Immature natural killer cell (primary cell): ENCODE measurements around the gene SLC31A2. TPM values are rescaled to one million over a fixed set of nuclear protein-coding genes. Genes with fewer than 3 reads are reported as not detected.

Experiments used
- DNase-seq, 3 donors: peaks; one replicate each; pipeline ENCODE4 v3.0.0; 2022; ENCODE audit warnings: mixed read lengths in 1 of 3
- H3K27ac Mint-ChIP-seq, 6 donors: one replicate each; pipeline ENCODE4 v1.8.0; 2020; ENCODE audit warnings: mixed read lengths in 6 of 6, mild to moderate bottlenecking in 5 of 6, inconsistent platforms in 4 of 6, moderate library complexity in 3 of 6
- H3K27me3 Mint-ChIP-seq, 3 donors: one replicate each; pipeline ENCODE4 v1.8.0; 2020 to 2021; ENCODE audit warnings: low read depth in 3 of 3, mild to moderate bottlenecking in 3 of 3, mixed read lengths in 3 of 3, moderate library complexity in 3 of 3, inconsistent platforms in 1 of 3
- H3K36me3 Mint-ChIP-seq, 3 donors: one replicate each; pipeline ENCODE4 v1.8.0; 2020; ENCODE audit warnings: mixed read lengths in 3 of 3, inconsistent platforms in 2 of 3, mild to moderate bottlenecking in 2 of 3
- H3K4me1 Mint-ChIP-seq, 2 donors: one replicate each; pipeline ENCODE4 v1.8.0; 2020; ENCODE audit warnings: inconsistent platforms in 2 of 2, mild to moderate bottlenecking in 2 of 2, mixed read lengths in 2 of 2, moderate library complexity in 1 of 2
- H3K4me3 Mint-ChIP-seq, 5 donors: one replicate each; pipeline ENCODE4 v1.8.0; 2020; ENCODE audit warnings: mild to moderate bottlenecking in 5 of 5, mixed read lengths in 5 of 5, inconsistent platforms in 3 of 5, moderate library complexity in 3 of 5
- H3K9me3 Mint-ChIP-seq, 6 donors: one replicate each; pipeline ENCODE4 v1.8.0; 2020; ENCODE audit warnings: mild to moderate bottlenecking in 6 of 6, mixed read lengths in 6 of 6, inconsistent platforms in 4 of 6, moderate library complexity in 3 of 6
- polyA plus RNA-seq, 3 donors: library from polyadenylated mRNA; unstranded; fragments of 300-500 nt; fragmentation: Illumina TruSeq; gene quantifications; one replicate each; pipeline ENCODE4 v1.2.3, GENCODE V29; 2021

SLC31A2 gene
- polyA plus RNA-seq, 3 donors from 2014 or later: 1.4 to 11.3 (median 3.5) TPM

DNA sequence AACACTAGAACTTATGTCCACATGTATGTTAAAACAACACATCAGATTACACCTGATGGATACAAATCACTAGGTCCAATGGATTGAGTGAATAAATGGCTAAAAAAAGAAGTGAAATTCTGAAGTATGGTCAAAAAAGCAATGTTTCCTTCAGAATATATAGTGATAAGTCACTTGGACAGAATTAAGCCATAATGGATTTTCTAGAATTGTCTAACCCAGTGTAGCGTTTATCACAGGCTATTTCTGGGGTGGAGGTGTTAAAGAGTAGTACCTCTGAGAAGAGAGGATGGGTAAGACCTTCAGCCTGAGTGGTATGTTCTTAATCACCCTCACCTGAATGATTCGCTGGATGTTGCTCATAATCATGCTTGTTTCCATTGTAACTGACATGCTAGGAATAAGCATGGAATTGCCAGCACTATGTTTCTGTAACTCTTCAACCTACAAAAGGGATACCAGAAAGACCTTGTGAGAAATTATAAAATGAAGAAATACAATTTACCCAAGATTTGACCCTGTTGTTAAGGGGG, 33.2 kb downstream of the SLC31A2 start:
- Mint-ChIP-seq H3K4me1 (no peaks in the 10 kb centered on the region), H3K4me3 (no peak overlapping the region), H3K36me3 (peaks cover 26 to 71% (median 65%) of the 10 kb centered on the region in 3 donors), H3K27ac (no peak overlapping the region), H3K27me3 (no peaks in the 10 kb centered on the region), H3K9me3 (no peaks in the 10 kb centered on the region)
- DNase-seq: no peak

DNA sequence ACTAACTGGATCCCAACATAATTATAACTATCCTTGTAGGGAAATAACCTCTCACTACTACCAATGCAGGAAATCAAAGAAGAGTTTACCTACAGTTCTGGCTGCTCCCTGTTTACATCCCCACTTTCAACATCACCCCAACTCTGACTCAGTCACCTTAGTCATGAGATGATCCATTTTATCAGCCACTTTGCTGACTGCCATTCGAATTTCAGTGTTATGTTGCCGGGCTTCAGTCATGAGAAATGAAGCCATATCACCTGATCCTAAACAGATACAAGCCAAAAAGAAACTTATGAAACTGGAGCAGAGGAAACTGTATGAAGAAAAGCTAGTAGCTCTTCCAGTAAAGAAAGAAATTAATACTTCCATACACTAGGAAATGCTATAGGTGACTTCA, 33.7 kb downstream of the SLC31A2 start:
- no peak for DNase-seq
- Mint-ChIP-seq H3K9me3 (no peaks in the 10 kb centered on the region), H3K36me3 (peaks cover 26 to 69% (median 63%) of the 10 kb centered on the region in 3 donors), H3K27ac (no peak overlapping the region), H3K4me3 (no peak overlapping the region), H3K4me1 (no peaks in the 10 kb centered on the region), H3K27me3 (no peaks in the 10 kb centered on the region)

GRCh38 chr9:113185271-113185670, 34.5 kb downstream of the SLC31A2 start:
- Mint-ChIP-seq H3K4me3 (no peak overlapping the region), H3K9me3 (no peaks in the 10 kb centered on the region), H3K4me1 (no peaks in the 10 kb centered on the region), H3K36me3 (peaks cover 26 to 70% (median 67%) of the 10 kb centered on the region in 3 donors), H3K27me3 (no peaks in the 10 kb centered on the region), H3K27ac (peak overlapping the region in 2 of 6 donors; percentile 6 to 62)
- no peak for DNase-seq

DNA sequence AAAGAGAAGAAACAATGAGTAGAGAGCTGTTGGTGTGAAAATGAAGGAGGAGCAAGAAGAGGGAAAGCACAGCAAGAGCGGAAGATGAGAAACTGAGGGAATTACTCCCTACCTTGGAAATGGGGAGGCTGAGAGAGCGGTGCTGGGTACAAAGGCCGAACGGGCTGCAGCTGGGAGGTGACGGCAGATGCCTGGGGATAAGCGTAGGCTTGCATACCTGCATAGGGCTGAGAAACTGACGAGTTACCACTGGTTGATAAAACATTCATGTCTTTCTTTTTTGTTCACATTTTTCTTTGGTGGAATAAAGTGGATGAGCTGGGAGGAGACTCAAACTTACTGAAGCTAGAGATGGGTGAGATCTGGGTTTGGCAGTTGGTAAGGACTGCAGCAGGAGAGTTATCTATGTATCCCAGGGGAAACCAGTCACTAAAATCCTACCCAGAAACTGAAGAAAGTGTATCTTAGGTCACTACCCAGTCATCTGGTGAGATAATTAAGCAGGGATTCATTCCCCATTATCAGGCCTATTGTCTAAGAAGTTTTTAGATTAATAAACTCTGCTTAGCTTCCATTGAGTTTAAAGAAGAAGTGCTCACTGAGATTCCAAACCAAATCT, 35.4 kb downstream of the SLC31A2 start:
- no peak overlapping the region for H3K4me3 Mint-ChIP-seq
- DNase-seq: no peak
- peak overlapping the region in 2 of 6 donors; percentile 8 to 70 for H3K27ac Mint-ChIP-seq
- H3K36me3 Mint-ChIP-seq: peaks cover 20 to 66% (median 62%) of the 10 kb centered on the region in 3 donors
- H3K4me1 Mint-ChIP-seq: no peaks in the 10 kb centered on the region
- H3K27me3 Mint-ChIP-seq: no peaks in the 10 kb centered on the region
- H3K9me3 Mint-ChIP-seq: no peaks in the 10 kb centered on the region

DNA sequence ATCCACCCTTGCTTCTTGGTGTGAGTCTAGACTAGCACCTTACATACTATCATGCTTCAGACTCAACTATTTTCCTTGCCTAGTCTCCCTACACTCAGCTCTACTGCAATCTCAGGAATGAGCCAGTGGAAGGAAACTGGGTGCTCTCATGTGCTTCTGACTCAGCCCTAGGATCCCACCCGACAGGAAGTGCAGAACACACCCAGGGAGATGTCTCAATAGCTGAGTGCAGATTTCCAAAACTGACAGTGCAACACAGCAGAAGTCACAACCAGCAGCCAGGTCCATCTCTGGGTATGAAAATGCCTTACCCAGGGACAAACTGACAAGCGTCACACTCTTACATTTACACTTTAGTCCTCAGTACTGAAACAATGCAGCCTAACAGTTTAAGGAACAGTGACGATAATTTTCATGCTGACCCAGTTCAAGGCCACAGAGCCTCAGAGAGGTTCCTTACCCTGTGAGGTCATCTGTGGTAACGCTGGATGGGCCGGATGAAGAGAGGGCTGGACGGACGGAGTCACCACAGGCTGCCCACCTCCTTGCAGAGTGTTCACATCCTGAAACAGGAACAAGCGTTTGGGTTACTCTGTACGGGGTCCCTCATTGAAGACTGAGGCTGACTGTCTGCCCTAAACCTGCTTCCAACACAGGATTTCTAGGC, 37.3 kb downstream of the SLC31A2 start:
- Mint-ChIP-seq H3K27ac (peak overlapping the region in 1 of 6 donors; percentile 47), H3K9me3 (no peaks in the 10 kb centered on the region), H3K4me3 (no peak overlapping the region), H3K4me1 (no peaks in the 10 kb centered on the region), H3K27me3 (no peaks in the 10 kb centered on the region), H3K36me3 (peaks cover 12 to 54% (median 50%) of the 10 kb centered on the region in 3 donors)
- no peak for DNase-seq

DNA sequence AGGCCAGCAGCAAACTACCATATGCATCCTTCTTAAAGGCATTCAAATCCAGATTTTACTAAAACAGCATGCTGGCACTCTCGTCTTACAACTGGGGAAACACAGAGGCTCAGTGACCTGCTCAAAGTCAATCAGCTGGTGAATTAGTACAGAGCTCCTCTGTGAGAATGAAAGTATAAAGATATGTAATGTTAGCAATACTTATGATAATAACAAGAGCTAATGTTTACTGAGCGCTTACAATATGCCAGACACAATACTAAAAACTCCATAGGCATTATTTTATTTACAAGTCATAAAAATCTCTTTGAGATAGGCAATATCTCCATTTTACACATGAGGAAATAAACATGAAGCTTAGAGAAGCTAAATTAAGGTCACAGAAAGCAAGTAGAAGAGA, 41.6 kb downstream of the SLC31A2 start:
- no peaks in the 10 kb centered on the region for H3K27me3 Mint-ChIP-seq
- H3K27ac Mint-ChIP-seq: no peak overlapping the region

DNA sequence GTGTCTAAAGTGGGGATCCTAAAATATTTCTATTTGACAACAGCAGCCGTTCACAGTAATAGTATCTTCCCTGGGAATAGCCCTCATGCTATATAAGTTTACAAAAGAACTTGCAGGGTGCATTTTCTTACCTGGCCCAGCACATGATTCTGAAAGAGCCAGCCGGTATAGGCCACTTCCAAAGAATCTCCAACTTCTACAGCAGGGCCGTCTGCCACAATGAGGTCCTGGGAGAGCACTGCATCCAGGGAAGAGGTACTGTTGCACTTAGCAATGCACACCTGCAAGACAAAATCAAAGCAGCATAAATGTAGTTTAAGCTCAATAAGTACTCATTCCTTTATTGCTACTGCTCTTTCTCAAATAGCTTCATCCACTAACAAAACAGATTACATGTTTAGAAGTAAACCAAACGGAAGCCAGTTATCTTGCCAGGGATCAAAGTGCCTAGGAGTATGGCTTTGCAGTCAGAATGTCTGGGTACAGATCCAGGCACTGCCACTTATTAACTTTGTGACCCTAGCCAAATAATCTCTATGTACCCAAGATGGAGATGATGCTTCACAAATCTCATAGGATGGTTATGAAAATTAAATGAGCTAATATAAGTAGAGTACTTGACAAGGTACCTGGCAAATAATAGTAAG, 49.0 kb downstream of the SLC31A2 start:
- no peak for DNase-seq
- Mint-ChIP-seq H3K36me3 (peaks cover 47 to 73% (median 52%) of the 10 kb centered on the region in 3 donors), H3K9me3 (no peaks in the 10 kb centered on the region), H3K27ac (peak overlapping the region in 1 of 6 donors; percentile 13), H3K4me3 (no peak overlapping the region), H3K4me1 (no peaks in the 10 kb centered on the region), H3K27me3 (no peaks in the 10 kb centered on the region)

More for the DNA sequence above, 41.6 kb downstream of the SLC31A2 start:
- DNase-seq: no peak
- Mint-ChIP-seq H3K4me1 (no peaks in the 10 kb centered on the region), H3K4me3 (no peak overlapping the region), H3K36me3 (peaks cover 21 to 39% (median 39%) of the 10 kb centered on the region in 3 donors), H3K9me3 (no peaks in the 10 kb centered on the region)

DNA sequence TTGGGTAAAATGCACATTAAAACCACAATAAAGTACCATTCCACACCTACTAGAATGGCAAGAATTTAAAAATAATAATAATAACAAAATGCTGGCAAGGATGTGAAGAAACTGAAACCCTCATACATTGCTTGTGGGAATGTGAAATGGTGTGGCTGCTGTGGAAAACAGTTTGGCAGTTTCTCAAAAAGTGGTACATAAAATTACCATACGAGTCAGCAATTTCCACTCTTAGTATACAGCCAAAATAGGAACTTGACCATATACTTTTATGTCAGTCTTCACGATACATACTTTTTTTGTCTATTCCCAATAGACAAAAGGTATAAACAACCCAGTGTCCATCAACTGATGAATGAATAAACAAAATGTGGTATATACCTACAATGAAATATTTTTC, 54.6 kb downstream of the SLC31A2 start:
- Mint-ChIP-seq H3K36me3 (peaks cover 33 to 56% (median 39%) of the 10 kb centered on the region in 3 donors), H3K9me3 (no peaks in the 10 kb centered on the region), H3K4me3 (no peak overlapping the region), H3K4me1 (peaks cover 2 to 9% of the 10 kb centered on the region in 2 donors), H3K27ac (no peak overlapping the region), H3K27me3 (peaks cover 0 to 1% (median 0%) of the 10 kb centered on the region in 3 donors)
- DNase-seq: no peak

- Mint-ChIP-seq H3K9me3 (no peaks in the 10 kb centered on the region), H3K36me3 (peaks cover 33 to 54% (median 39%) of the 10 kb centered on the region in 3 donors), H3K4me1 (peaks cover 2 to 9% of the 10 kb centered on the region in 2 donors), H3K27ac (no peak overlapping the region), H3K4me3 (no peak overlapping the region), H3K27me3 (peaks cover 0 to 1% (median 0%) of the 10 kb centered on the region in 3 donors)
- no peak for DNase-seq
Observed at GRCh38 chr9:113205861-113206260, 55.1 kb downstream of the SLC31A2 start.

DNA sequence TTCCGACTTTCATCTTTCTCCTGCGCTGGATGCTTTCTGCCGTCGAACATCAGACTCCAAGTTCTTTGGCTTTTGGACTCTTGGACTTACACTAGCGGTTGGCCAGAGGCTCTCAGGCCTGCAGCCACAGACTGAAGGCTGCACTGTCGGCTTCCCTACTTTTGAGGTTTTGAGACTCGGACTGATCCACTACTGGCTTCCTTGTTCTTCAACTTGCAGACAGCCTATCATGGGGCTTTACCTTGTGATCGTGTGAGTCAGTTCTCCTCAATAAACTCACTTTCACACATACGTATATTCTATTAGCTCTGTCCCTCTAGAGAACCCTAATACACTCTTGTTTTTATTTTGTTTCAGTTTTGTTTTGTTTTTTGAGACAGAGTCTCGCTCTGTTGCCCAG, 60.0 kb downstream of the SLC31A2 start:
- Mint-ChIP-seq H3K9me3 (no peaks in the 10 kb centered on the region), H3K4me3 (no peak overlapping the region), H3K27ac (no peak overlapping the region), H3K36me3 (peaks cover 11 to 18% (median 11%) of the 10 kb centered on the region in 3 donors), H3K27me3 (peaks cover 0 to 1% (median 0%) of the 10 kb centered on the region in 3 donors), H3K4me1 (peaks cover 17 to 36% of the 10 kb centered on the region in 2 donors)
- DNase-seq: no peak

Other genes starting within 250 kb of the SLC31A2 start
- 1 to 10 TPM in 1 of 3 donors, under 1 TPM in 1, not detected in 1; 0.64 to 1.1 TPM for gene ZNF883, start 138.8 kb upstream of the SLC31A2 start, polyA plus RNA-seq
- gene ZFP37, start 94.3 kb upstream of the SLC31A2 start, polyA plus RNA-seq: 1 to 10 TPM in 1 of 3 donors, under 1 TPM in 2; 0.17 to 1.5 (median 0.80) TPM
- 10 to 100 TPM in 1 of 3 donors, 1 to 10 TPM in 2; 2.8 to 22.7 (median 8.4) TPM for gene FKBP15, start 70.3 kb downstream of the SLC31A2 start, polyA plus RNA-seq
- 1 to 10 TPM; 5.2 to 5.8 (median 5.5) TPM for gene SLC31A1, start 70.5 kb downstream of the SLC31A2 start, polyA plus RNA-seq
- gene CDC26, start 124.6 kb downstream of the SLC31A2 start, polyA plus RNA-seq: 100 to 1,000 TPM; 136 to 141 (median 137) TPM
- 10 to 100 TPM; 17.7 to 25.6 (median 25.1) TPM for gene PRPF4, start 124.7 kb downstream of the SLC31A2 start, polyA plus RNA-seq
- gene RNF183, start 152.4 kb downstream of the SLC31A2 start, polyA plus RNA-seq: not detected
- gene WDR31, start 189.3 kb downstream of the SLC31A2 start, polyA plus RNA-seq: not detected
- 1 to 10 TPM; 1.9 to 6.1 (median 3.7) TPM for gene BSPRY, start 198.5 kb downstream of the SLC31A2 start, polyA plus RNA-seq
- 10 to 100 TPM; 17.4 to 29.7 (median 22.4) TPM for gene HDHD3, start 226.0 kb downstream of the SLC31A2 start, polyA plus RNA-seq